Testis (tissue), 2 donors: Measurements from ENCODE around the gene ETS1.

Source experiments
- POLR2A ChIP-seq: fragments of 450-650 bp; IDR thresholded peaks from one replicate; pipeline ENCODE4 v1.6.1; 2017; ENCODE audit warnings: antibody characterized with exemption, mild to moderate bottlenecking, moderate library complexity
- TF ChIP-seq, protein P1 (sequence below), 3 experiments: fragments of 450-650 bp in 2 of 3; fragments of 200-600 bp in 1 of 3; sonication (generic) in 1 of 3; IDR thresholded peaks; one replicate each; pipeline ENCODE4 v1.5.1; 2016 to 2019; ENCODE audit warnings: antibody characterized with exemption in 3 of 3, mild to moderate bottlenecking in 2 of 3, moderate library complexity in 1 of 3

DNA sequence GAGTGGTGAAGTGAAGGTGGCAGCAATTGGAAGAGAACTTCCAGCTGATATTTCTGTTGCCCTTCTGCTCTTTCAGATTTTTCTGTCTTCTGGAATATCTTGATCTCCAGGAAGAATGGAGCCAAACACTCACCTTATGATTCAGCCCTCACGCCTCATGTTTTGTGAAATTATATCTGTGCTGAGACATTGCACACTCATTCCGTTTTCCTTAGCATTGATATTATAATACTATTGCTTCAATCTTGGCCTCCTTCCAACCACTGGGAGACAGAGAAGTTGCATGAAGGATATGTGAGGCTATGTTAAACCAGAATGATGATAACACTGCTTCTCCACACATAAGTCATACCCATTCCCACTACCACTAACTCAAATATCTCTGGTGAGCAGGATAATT, 177.9 kb downstream of the ETS1 start:
- TF ChIP-seq, protein P1, sequence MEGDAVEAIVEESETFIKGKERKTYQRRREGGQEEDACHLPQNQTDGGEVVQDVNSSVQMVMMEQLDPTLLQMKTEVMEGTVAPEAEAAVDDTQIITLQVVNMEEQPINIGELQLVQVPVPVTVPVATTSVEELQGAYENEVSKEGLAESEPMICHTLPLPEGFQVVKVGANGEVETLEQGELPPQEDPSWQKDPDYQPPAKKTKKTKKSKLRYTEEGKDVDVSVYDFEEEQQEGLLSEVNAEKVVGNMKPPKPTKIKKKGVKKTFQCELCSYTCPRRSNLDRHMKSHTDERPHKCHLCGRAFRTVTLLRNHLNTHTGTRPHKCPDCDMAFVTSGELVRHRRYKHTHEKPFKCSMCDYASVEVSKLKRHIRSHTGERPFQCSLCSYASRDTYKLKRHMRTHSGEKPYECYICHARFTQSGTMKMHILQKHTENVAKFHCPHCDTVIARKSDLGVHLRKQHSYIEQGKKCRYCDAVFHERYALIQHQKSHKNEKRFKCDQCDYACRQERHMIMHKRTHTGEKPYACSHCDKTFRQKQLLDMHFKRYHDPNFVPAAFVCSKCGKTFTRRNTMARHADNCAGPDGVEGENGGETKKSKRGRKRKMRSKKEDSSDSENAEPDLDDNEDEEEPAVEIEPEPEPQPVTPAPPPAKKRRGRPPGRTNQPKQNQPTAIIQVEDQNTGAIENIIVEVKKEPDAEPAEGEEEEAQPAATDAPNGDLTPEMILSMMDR (IDR thresholded peaks at IDR 0.05) = no peak
- TF ChIP-seq POLR2A = no peak
